ENCODE data around the gene ERICH4.

ERICH4 gene

GRCh38 chr19:41492843-41493242, 49.9 kb downstream of the ERICH4 start:
- DNase-seq (ENCODE audit: low read depth, low spot score): no peak
- TF ChIP-seq CTCF (IDR thresholded peaks at IDR 0.05; ENCODE audit: low read depth, low read length): no peak
- no peak overlapping the region for H3K4me3 ChIP-seq (ENCODE audit: low read depth, low read length)
- in situ Hi-C loops (cut with HindIII; ENCODE audit: low sequenced_read_pairs): no loop called here
